GM19324 (cell line): ENCODE measurements around the gene KRT3.

Source experiments
- ATAC-seq: cut with Tn5 transposase; IDR thresholded peaks from one replicate; pipeline ENCODE4 v1.9.1; 2021; ENCODE audit warnings: mild to moderate bottlenecking, moderate library complexity; ENCODE audit not compliant: unreplicated experiment, low FRiP score

KRT3 gene

GRCh38 chr12:52828156-52828555, 32.2 kb upstream of the KRT3 start:
- no peak for ATAC-seq

- no peak for ATAC-seq
Measured at GRCh38 chr12:52827499-52828090, 31.7 kb upstream of the KRT3 start.

GRCh38 chr12:52826611-52827498, 30.9 kb upstream of the KRT3 start:
- no peak for ATAC-seq

- ATAC-seq: no peak
Measured at GRCh38 chr12:52825961-52826360, 30.0 kb upstream of the KRT3 start.

- ATAC-seq: no peak
Measured at GRCh38 chr12:52824741-52825410, 29.0 kb upstream of the KRT3 start.

GRCh38 chr12:52823761-52824450, 28.0 kb upstream of the KRT3 start:
- ATAC-seq: no peak

- ATAC-seq: no peak
Measured at GRCh38 chr12:52822771-52823510, 27.0 kb upstream of the KRT3 start.

GRCh38 chr12:52821826-52822660, 26.1 kb upstream of the KRT3 start:
- ATAC-seq: no peak

- ATAC-seq: no peak
Measured at GRCh38 chr12:52821071-52821730, 25.3 kb upstream of the KRT3 start.

- no peak for ATAC-seq
Measured at GRCh38 chr12:52820521-52820920, 24.6 kb upstream of the KRT3 start.

- ATAC-seq: no peak
Measured at GRCh38 chr12:52819731-52820510, 24.0 kb upstream of the KRT3 start.

GRCh38 chr12:52818887-52819420, 23.0 kb upstream of the KRT3 start:
- no peak for ATAC-seq

- ATAC-seq: no peak
Measured at GRCh38 chr12:52818388-52818787, 22.5 kb upstream of the KRT3 start.

GRCh38 chr12:52817699-52818238, 21.9 kb upstream of the KRT3 start:
- ATAC-seq: no peak

GRCh38 chr12:52817003-52817698, 21.2 kb upstream of the KRT3 start:
- ATAC-seq: no peak

- ATAC-seq: no peak
Measured at GRCh38 chr12:52815676-52816588, 20.0 kb upstream of the KRT3 start.
